ENCODE measurements around the gene CPLX3.

DNA sequence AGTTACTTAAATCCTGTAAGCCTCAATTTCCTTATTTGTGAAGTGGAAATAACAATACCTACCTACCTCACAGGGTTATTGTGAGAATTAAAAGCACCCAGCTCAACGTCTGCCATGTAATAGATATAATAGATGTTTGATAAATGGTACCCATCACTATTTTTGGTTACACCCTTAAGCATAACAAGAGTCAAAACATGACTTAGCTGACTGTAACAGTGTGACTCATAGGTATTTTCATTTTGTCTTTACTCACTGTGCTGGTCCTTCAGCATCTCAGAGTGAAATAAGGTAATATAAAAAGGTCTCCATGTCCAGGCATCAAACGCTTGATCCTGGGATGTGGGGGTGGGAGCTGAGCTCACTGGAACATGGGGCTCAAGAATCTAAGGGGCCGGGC lies 3.1 kb downstream of the CPLX3 start:
- TF ChIP-seq, protein P1, sequence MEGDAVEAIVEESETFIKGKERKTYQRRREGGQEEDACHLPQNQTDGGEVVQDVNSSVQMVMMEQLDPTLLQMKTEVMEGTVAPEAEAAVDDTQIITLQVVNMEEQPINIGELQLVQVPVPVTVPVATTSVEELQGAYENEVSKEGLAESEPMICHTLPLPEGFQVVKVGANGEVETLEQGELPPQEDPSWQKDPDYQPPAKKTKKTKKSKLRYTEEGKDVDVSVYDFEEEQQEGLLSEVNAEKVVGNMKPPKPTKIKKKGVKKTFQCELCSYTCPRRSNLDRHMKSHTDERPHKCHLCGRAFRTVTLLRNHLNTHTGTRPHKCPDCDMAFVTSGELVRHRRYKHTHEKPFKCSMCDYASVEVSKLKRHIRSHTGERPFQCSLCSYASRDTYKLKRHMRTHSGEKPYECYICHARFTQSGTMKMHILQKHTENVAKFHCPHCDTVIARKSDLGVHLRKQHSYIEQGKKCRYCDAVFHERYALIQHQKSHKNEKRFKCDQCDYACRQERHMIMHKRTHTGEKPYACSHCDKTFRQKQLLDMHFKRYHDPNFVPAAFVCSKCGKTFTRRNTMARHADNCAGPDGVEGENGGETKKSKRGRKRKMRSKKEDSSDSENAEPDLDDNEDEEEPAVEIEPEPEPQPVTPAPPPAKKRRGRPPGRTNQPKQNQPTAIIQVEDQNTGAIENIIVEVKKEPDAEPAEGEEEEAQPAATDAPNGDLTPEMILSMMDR (IDR thresholded peaks at IDR 0.05; ENCODE audit: control extremely low read depth in 1 of 3, insufficient read depth in 1 of 3, low read depth in 1 of 3, low read length in 3 of 3) = no peak
- TF ChIP-seq JUND (IDR thresholded peaks at IDR 0.05; ENCODE audit: low read length) (no peak), EZH2 (IDR thresholded peaks at IDR 0.05; ENCODE audit: low read depth, low read length, severe bottlenecking) (no peak), POLR2A (IDR thresholded peaks at IDR 0.05; ENCODE audit: control extremely low read depth in 1 of 2, low read depth in 2 of 2, low read length in 2 of 2) (no peak), CEBPB (IDR thresholded peaks at IDR 0.05; ENCODE audit: low read depth, low read length) (no peak), HDAC6 (IDR thresholded peaks at IDR 0.05; ENCODE audit: low read depth, low read length) (no peak)
- TF ChIP-seq, protein P2, sequence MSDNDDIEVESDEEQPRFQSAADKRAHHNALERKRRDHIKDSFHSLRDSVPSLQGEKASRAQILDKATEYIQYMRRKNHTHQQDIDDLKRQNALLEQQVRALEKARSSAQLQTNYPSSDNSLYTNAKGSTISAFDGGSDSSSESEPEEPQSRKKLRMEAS (IDR thresholded peaks at IDR 0.05) = no peak

Data from H1 (cell line).